Endothelial cell of umbilical vein (primary cell): ENCODE data around the gene SCAPER. TPM values are rescaled to one million over a fixed set of nuclear protein-coding genes. Genes with fewer than 3 reads are reported as not detected.

Experiments used
- BruUV-seq: library from RNA; stranded (reverse); fragments of 400-500 nt; replicated peaks from 2 replicates; lab custom pipeline; 2021; lab: Mats Ljungman, UMichigan
- CTCF ChIA-PET: fragments of 300-600, 350-600 bp; sonication (Branson Sonifier 250); formaldehyde crosslinking; loops from one replicate; lab custom pipeline; 2021; ENCODE audit warnings: antibody characterized with exemption, inconsistent platforms; lab: Charles Lee
- POLR2A ChIA-PET: fragments of 300-600, 350-600 bp; sonication (Branson Sonifier 250); formaldehyde crosslinking; loops from one replicate; lab custom pipeline; 2021; ENCODE audit warnings: antibody characterized with exemption, inconsistent platforms; lab: Charles Lee
- DNase-seq: peaks from one replicate; pipeline ENCODE4 v3.0.0-alpha.2; 2011; ENCODE audit warnings: low read depth, low spot score
- FAIRE-seq: peaks from 2 replicates; lab custom pipeline; 2011; peaks lifted over from hg19 to GRCh38; lab: Jason Lieb, UNC
- H2AFZ ChIP-seq: 2 replicates; pipeline ENCODE4 v1.6.0; 2012; ENCODE audit warnings: low read depth, low read length, control low read depth, inconsistent platforms
- H3K27ac ChIP-seq: 2 replicates; pipeline ENCODE4 v1.5.1; 2011; ENCODE audit warnings: low read depth, mild to moderate bottlenecking, control low read depth, low read length, moderate library complexity; ENCODE audit not compliant: insufficient read depth
- H3K27me3 ChIP-seq, 2 experiments: 2 replicates each; pipeline versions ENCODE4 v1.6.0 to v1.6.1; 2011; ENCODE audit warnings: low read length in 2 of 2, mixed read lengths in 1 of 2; ENCODE audit not compliant: control insufficient read depth in 2 of 2, insufficient read depth in 2 of 2
- H3K36me3 ChIP-seq, 2 experiments: 2 replicates in 1 of 2; 3 replicates in 1 of 2; pipeline ENCODE4 v1.5.1; 2011; ENCODE audit warnings: low read length in 2 of 2, mild to moderate bottlenecking in 1 of 2, moderate library complexity in 1 of 2; ENCODE audit not compliant: control insufficient read depth in 2 of 2, insufficient read depth in 2 of 2; ENCODE audit errors: extremely low read depth in 1 of 2
- H3K4me1 ChIP-seq: 3 replicates; pipeline ENCODE4 v1.5.1; 2011; ENCODE audit warnings: mild to moderate bottlenecking, low read length; ENCODE audit not compliant: control insufficient read depth, insufficient read depth; ENCODE audit errors: extremely low read depth
- H3K4me2 ChIP-seq: 2 replicates; pipeline ENCODE4 v1.6.1; 2011; ENCODE audit warnings: low read length, control low read depth, mixed read lengths; ENCODE audit not compliant: insufficient read depth
- H3K4me3 ChIP-seq, 3 experiments: fragments of 200-600 bp in 1 of 3; sonication (generic), shearing (Covaris generic) in 1 of 3; replicated peaks in 1 of 3; 2 replicates each; pipeline ENCODE4 v1.5.1; 2011 to 2016; ENCODE audit warnings: control low read depth in 3 of 3, low read length in 3 of 3, mild to moderate bottlenecking in 2 of 3, inconsistent platforms in 1 of 3, low read depth in 1 of 3, moderate library complexity in 1 of 3; ENCODE audit not compliant: insufficient read depth in 1 of 3
- H3K79me2 ChIP-seq: 2 replicates; pipeline ENCODE4 v1.6.0; 2012; ENCODE audit warnings: low read length, inconsistent platforms; ENCODE audit not compliant: control insufficient read depth, insufficient read depth
- H3K9ac ChIP-seq: replicated peaks from 2 replicates; pipeline ENCODE3; 2011; ENCODE audit warnings: low read length, control low read depth; ENCODE audit not compliant: insufficient read depth; ENCODE audit errors: extremely low read depth
- H3K9me1 ChIP-seq: replicated peaks from 3 replicates; pipeline ENCODE4 v1.6.0; 2011; ENCODE audit warnings: mild to moderate bottlenecking, low read length; ENCODE audit not compliant: control insufficient read depth, insufficient read depth; ENCODE audit errors: extremely low read depth
- H3K9me3 ChIP-seq: replicated peaks from 2 replicates; pipeline ENCODE4 v1.5.1; 2012; ENCODE audit warnings: low read length, inconsistent platforms; ENCODE audit not compliant: control insufficient read depth, insufficient read depth
- H4K20me1 ChIP-seq: replicated peaks from 2 replicates; pipeline ENCODE3; 2011; ENCODE audit warnings: mild to moderate bottlenecking, low read length; ENCODE audit not compliant: control insufficient read depth, insufficient read depth; ENCODE audit errors: extremely low read depth
- EZH2 ChIP-seq: IDR thresholded peaks from 2 replicates; pipeline ENCODE4 v1.6.1; 2012; ENCODE audit warnings: borderline replicate concordance, low read depth, mild to moderate bottlenecking, moderate library complexity, low read length, inconsistent platforms; ENCODE audit not compliant: severe bottlenecking
- FOS ChIP-seq: IDR thresholded peaks from 2 replicates; pipeline ENCODE4 v1.6.1; 2011; ENCODE audit warnings: mild to moderate bottlenecking, low read length, moderate library complexity, borderline replicate concordance; ENCODE audit not compliant: insufficient read depth
- GATA2 ChIP-seq: IDR thresholded peaks from 2 replicates; pipeline ENCODE4 v1.7.0; 2011; ENCODE audit warnings: low read depth, mild to moderate bottlenecking, moderate library complexity, mixed read lengths, low read length; ENCODE audit not compliant: insufficient read length, insufficient read depth
- JUN ChIP-seq: IDR thresholded peaks from 2 replicates; pipeline ENCODE4 v1.6.1; 2011; ENCODE audit warnings: borderline replicate concordance, low read depth; ENCODE audit not compliant: insufficient read length, insufficient read depth
- MAX ChIP-seq: IDR thresholded peaks from 2 replicates; pipeline ENCODE4 v1.6.1; 2011; ENCODE audit not compliant: insufficient read depth, insufficient read length
- MYC ChIP-seq: IDR thresholded peaks from one replicate; pipeline ENCODE4 v1.6.1; 2011; ENCODE audit warnings: mild to moderate bottlenecking, low read depth, low read length
- POLR2A ChIP-seq: IDR thresholded peaks from 2 replicates; pipeline ENCODE4 v1.6.1; 2012; ENCODE audit warnings: low read depth, mild to moderate bottlenecking, control low read depth, low read length
- POLR2AphosphoS5 ChIP-seq: IDR thresholded peaks from 2 replicates; pipeline ENCODE4 v1.6.1; 2012; ENCODE audit warnings: low read depth, mild to moderate bottlenecking, control low read depth, low read length, moderate library complexity; ENCODE audit not compliant: insufficient read depth
- dilution Hi-C: fragments of 300-500 bp; cut with MboI; formaldehyde crosslinking; loops from one replicate; pipeline ENCODE4 v1.15.0; 2019; ENCODE audit warnings: low sequenced_read_pairs; ENCODE audit not compliant: extremely low pct_ligation_motif_present
- intact Hi-C: fragments of 100-400 bp; cut with micrococcal nuclease; formaldehyde crosslinking; loops from one replicate; pipeline ENCODE4 v1.10.0; 2022
- polyA plus RNA-seq, 4 experiments: library from polyadenylated mRNA; depleted of rRNA in 3 of 4; stranded (reverse) in 3 of 4; unstranded in 1 of 4; fragments of >200 nt; gene quantifications; 2 replicates each; pipeline versions ENCODE4 v1.2.1 to v1.2.3, GENCODE V29; 2011 to 2012; ENCODE audit warnings: missing spikeins in 1 of 4
- total RNA-seq: library from RNA; stranded (reverse); gene quantifications from 2 replicates; pipeline ENCODE4 v1.2.3, GENCODE V29; 2021
- TF ChIP-seq, protein P1 (sequence below), 2 donors: IDR thresholded peaks; 1 replicate in 1 of 2; 2 replicates in 1 of 2; pipeline ENCODE4 v1.5.1; 2011; ENCODE audit warnings: low read length in 2 of 2, mild to moderate bottlenecking in 2 of 2, moderate library complexity in 2 of 2, control low read depth in 1 of 2, inconsistent platforms in 1 of 2, low read depth in 1 of 2; ENCODE audit not compliant: insufficient read depth in 1 of 2; ENCODE audit errors: extremely low read depth in 1 of 2

The SCAPER gene
- total and polyA plus RNA-seq, 2 donors (not counting 3 experiments of a cell fraction or from before 2014, with no cell fraction given): 2.7 to 12.7 TPM

GRCh38 chr15:76861815-76862397 lies 43.2 kb downstream of the SCAPER start:
- H3K9me1 ChIP-seq: no peaks in the 10 kb centered on the region
- H3K4me2 ChIP-seq: no peak overlapping the region
- H3K79me2 ChIP-seq: no peaks in the 10 kb centered on the region
- no peak overlapping the region for H3K9ac ChIP-seq
- POLR2A ChIA-PET: no interaction called here
- no peak for FAIRE-seq
- no peak for DNase-seq
- no peaks in the 10 kb centered on the region for H3K9me3 ChIP-seq
- H2AFZ ChIP-seq: no peak overlapping the region
- no peak overlapping the region for H3K4me3 ChIP-seq
- no peaks in the 10 kb centered on the region for H3K4me1 ChIP-seq
- no TSS peak for BruUV-seq
- no peak overlapping the region for H3K27ac ChIP-seq
- no peaks in the 10 kb centered on the region for H4K20me1 ChIP-seq
- TF ChIP-seq, protein P1, sequence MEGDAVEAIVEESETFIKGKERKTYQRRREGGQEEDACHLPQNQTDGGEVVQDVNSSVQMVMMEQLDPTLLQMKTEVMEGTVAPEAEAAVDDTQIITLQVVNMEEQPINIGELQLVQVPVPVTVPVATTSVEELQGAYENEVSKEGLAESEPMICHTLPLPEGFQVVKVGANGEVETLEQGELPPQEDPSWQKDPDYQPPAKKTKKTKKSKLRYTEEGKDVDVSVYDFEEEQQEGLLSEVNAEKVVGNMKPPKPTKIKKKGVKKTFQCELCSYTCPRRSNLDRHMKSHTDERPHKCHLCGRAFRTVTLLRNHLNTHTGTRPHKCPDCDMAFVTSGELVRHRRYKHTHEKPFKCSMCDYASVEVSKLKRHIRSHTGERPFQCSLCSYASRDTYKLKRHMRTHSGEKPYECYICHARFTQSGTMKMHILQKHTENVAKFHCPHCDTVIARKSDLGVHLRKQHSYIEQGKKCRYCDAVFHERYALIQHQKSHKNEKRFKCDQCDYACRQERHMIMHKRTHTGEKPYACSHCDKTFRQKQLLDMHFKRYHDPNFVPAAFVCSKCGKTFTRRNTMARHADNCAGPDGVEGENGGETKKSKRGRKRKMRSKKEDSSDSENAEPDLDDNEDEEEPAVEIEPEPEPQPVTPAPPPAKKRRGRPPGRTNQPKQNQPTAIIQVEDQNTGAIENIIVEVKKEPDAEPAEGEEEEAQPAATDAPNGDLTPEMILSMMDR (IDR thresholded peaks at IDR 0.05; ENCODE audit: extremely low read depth in 1 of 2, insufficient read depth in 1 of 2, low read depth in 1 of 2, low read length in 2 of 2): no peak
- TF ChIP-seq EZH2 (no peak), JUN (no peak), FOS (no peak), POLR2AphosphoS5 (no peak), GATA2 (no peak), POLR2A (no peak), MAX (no peak), MYC (no peak)
- no peaks in the 10 kb centered on the region for H3K27me3 ChIP-seq
- CTCF ChIA-PET: no interaction called here
- dilution Hi-C loops (no loop called here), intact Hi-C loops (loop anchor here (10.0 kb wide), 1 partner anchor 517 kb away; no protein-coding TSS in a partner anchor)
- no peaks in the 10 kb centered on the region for H3K36me3 ChIP-seq
